Raji (cell line): ENCODE results near the gene ADARB1.

Source experiments
- POLR2A ChIP-seq: IDR thresholded peaks from 2 replicates; pipeline ENCODE4 v1.6.1; 2011; ENCODE audit warnings: low read depth, low read length, control low read depth; ENCODE audit not compliant: insufficient read depth

ADARB1 gene

GRCh38 chr21:45176141-45176540, 101.8 kb downstream of the ADARB1 start:
- no peak for TF ChIP-seq POLR2A

DNA sequence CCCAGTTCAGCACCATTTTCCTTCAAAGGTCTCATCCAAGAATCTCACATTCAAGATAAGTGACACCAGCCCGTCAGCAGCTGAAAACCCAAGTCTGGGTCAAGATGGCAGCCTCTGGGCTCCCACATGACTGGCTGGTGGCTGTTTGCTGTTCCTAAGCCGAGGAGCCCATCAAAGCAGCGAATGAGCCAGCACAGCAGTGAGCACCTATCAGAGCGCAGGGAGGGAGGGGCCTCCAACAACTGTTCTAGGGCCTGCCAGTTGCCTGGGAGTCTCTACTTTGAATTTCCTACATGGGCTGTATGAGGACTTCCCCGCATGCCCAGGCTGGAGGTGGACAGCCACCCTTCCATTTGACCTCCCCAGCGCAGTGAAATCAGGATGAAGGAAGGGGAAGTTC, 102.7 kb downstream of the ADARB1 start:
- no peak for TF ChIP-seq POLR2A

- no peak for TF ChIP-seq POLR2A
Measured at GRCh38 chr21:45178070-45178608, 103.8 kb downstream of the ADARB1 start.

GRCh38 chr21:45178971-45179370, 104.6 kb downstream of the ADARB1 start:
- TF ChIP-seq POLR2A: no peak

DNA sequence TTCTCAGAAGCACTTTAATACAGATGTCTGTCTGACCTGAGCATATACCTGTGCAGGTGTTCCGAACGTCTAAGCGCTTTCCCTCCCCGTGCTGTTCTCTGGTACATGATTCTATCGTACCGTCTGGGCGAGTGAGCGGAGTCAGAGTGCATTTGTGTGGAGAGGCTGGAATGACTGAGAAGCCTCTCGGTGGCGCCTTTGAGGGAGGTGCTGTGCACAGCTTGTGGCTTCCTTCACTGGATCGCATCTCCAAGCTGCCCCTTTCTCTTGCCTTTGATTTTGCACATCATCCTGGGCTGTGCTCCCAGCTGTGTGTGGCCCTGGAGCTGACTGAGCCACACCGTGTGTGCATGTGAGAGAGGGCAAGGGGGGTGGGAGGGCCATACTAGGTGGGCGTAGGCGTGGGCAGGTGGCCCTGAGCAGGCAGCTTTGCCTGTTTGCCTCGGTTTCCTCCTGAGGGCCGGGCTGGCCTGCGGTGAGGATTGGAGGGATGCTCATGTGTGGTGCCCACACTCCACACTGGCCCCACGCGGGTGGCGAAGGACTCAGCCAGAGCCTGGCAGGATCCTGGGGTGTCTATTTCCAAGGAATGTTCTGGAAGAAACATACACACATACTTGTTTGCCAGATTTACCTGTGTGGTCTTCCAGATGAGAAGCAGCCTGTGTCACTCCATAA, 105.3 kb downstream of the ADARB1 start:
- no peak for TF ChIP-seq POLR2A

DNA sequence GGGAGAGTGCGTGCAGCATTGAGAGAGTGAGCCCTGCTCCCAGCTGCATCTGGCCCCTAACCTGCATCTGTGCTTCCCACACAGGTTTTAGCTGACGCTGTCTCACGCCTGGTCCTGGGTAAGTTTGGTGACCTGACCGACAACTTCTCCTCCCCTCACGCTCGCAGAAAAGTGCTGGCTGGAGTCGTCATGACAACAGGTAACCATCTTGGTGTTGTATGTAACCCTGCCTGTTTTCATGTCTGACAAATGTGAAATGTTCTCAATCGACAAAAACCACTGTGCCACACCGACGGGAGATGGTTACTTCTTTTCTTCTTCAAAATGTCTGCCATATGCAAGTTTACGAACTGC, 105.8 kb downstream of the ADARB1 start:
- no peak for TF ChIP-seq POLR2A

DNA sequence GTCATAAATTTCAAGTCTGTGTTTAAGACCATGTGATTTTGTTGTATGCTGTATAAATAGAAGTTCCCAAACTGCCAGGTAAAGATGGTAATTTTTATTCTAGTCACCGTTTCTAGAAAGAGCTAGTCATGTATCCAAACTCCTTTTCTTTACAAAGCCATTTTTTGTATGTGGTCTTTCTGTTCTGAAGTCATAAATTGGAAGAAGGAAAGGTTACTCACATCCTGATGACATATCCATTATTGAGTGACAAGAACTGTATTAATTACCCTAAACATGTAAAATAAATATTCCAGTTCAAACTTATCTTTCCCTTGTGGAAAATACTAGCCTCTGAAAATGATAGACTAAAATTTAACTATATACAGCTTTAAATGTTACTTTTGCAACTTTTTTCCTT, 108.6 kb downstream of the ADARB1 start:
- TF ChIP-seq POLR2A: no peak

DNA sequence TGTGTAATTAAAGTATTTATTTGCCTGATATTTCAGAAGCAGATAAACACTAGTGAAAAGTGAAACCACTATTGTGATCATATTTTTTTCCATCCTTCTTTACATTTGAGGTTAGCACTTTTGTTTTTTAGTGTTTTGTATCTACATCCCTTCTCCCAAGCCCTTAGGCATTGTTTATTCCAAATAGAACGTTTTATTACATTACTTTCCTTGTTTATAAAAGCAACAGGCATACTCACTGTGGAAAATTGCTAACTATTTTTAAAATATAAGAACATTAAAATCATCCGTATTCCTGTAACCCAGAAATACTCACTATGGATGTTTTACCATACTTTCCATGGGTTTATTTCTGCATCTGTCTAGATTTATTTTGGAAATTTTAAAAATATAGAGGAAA, 109.5 kb downstream of the ADARB1 start:
- no peak for TF ChIP-seq POLR2A

DNA sequence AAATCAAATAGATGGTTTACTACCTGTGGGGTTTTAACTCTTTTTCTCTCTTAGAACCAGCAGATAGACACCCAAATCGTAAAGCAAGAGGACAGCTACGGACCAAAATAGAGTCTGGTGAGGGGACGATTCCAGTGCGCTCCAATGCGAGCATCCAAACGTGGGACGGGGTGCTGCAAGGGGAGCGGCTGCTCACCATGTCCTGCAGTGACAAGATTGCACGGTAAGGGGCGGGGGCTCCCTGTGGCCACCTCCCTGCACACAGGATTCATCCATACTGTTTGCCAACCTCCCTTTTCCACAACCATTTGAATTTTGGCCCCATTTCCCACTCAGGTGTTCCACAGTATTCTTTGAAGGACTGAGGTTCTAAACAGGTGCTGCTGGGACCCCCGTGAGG, 110.5 kb downstream of the ADARB1 start:
- TF ChIP-seq POLR2A: no peak

DNA sequence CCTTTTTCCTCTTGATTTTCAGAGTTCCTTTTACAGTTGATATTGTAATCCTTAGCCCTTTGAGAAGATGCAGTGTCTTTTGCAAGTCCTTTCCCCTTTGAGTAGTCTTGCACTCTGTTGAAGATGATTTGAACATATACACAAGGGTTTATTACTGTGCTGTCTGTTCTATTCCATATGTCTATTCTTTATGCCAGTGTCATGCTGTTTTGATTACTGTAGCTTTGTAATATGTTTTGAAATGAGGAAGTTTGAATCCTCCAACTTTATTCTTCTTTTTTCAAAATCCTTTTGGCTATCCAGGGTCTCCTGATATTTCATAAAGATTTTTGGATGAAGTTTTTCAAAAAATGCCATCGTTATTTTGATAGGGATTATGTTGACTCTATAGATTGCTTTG, 112.3 kb downstream of the ADARB1 start:
- no peak for TF ChIP-seq POLR2A

- TF ChIP-seq POLR2A: no peak
Measured at GRCh38 chr21:45187646-45188045, 113.3 kb downstream of the ADARB1 start.

GRCh38 chr21:45190013-45190412, 115.6 kb downstream of the ADARB1 start:
- TF ChIP-seq POLR2A: no peak

DNA sequence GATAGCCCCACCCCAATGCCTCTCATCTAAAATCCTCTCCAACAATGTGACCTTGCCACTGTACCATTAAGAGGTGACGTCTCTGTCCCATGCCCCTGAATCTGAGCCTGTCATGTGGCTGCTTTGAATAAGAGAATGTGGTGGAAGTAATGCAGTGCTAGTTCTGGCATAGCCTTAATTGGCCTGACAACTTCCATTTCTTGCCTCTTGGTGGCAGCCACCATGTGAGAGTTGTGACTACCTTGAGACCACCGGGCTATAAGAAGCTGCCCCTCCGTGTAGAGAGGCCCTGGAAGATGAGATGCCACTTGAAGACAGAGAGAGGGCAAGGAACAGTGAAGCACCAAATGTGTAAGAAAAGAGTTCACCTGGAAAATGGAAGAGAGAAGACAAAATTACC, 118.0 kb downstream of the ADARB1 start:
- TF ChIP-seq POLR2A: no peak

DNA sequence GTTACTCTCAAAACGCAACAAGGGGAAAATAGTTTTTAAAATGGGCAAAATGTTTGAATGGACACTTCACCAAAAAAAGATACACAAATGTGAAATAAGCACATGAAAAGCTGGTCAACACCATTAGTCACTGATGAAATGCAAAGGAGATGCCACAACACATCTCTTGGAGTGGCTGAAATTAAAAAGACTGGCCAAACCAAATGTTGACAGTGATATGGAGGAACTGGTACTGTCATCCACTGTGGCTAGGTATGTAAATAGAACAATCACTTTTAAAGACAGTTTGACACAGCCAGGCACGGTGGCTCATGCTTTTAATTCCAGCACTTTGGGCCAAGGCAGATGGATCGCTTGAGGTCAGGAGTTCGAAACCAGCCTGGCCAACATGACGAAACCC, 122.2 kb downstream of the ADARB1 start:
- TF ChIP-seq POLR2A: no peak

DNA sequence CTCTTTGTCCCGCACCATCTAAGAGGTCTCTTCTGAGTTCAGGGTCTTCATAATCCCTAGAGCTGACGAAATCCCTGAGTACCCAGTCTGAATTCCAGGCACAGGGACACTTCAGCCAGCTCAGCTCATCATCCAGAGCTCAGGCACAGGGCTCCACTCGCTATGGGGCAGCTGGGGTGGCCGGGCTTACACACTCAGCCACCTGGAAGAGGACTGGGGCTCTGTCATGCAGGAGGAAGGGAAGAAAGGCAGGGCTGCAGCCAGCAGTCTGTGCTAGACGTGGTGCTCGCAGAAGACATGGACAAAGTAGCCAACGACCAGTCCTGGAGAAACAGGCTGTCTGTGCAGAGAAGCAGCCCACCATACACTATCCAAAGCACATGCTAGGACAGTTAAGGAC, 124.8 kb downstream of the ADARB1 start:
- TF ChIP-seq POLR2A: no peak

- TF ChIP-seq POLR2A: no peak
Measured at GRCh38 chr21:45200031-45200430, 125.7 kb downstream of the ADARB1 start.
